CD14-positive monocyte (primary cell): Measurements from ENCODE around the gene CCNJ. TPM values are rescaled to one million over a fixed set of nuclear protein-coding genes. Genes with fewer than 3 reads are reported as not detected.
"Not testable (repeated sequence)": the region's sequence is repeated elsewhere in the genome, so short reads cannot be mapped to it uniquely, and the experiment has no call there.

Source experiments
- DNase-seq, 3 donors: peaks; one replicate each; pipeline ENCODE4 v3.0.0-alpha.2; 2011 to 2022
- H2AFZ ChIP-seq: 2 replicates; pipeline ENCODE4 v1.6.0; 2012; ENCODE audit warnings: mild to moderate bottlenecking, low read depth, low read length, inconsistent platforms; ENCODE audit not compliant: insufficient read depth, poor library complexity, severe bottlenecking
- H3K27ac ChIP-seq, 2 donors: 1 replicate in 1 of 2; 2 replicates in 1 of 2; pipeline ENCODE4 v1.5.1; 2012 to 2013; ENCODE audit warnings: low read length in 2 of 2, control low read depth in 1 of 2, inconsistent platforms in 1 of 2, low read depth in 1 of 2, mild to moderate bottlenecking in 1 of 2
- H3K27me3 ChIP-seq, 2 donors: one replicate each; pipeline versions ENCODE4 v1.6.0 to v1.6.1; 2011 to 2013; ENCODE audit warnings: low read length in 2 of 2; ENCODE audit not compliant: control insufficient read depth in 2 of 2, insufficient read depth in 2 of 2
- H3K36me3 ChIP-seq, 2 donors: replicated peaks in 1 of 2; 1 replicate in 1 of 2; 2 replicates in 1 of 2; pipeline versions ENCODE4 v1.5.1 to v1.6.1; 2012 to 2013; ENCODE audit warnings: low read length in 2 of 2, control low read depth in 1 of 2, inconsistent platforms in 1 of 2, mild to moderate bottlenecking in 1 of 2; ENCODE audit not compliant: insufficient read depth in 2 of 2, control insufficient read depth in 1 of 2
- H3K4me1 ChIP-seq, 2 donors: 1 replicate in 1 of 2; 2 replicates in 1 of 2; pipeline versions ENCODE4 v1.5.1 to v1.6.1; 2012 to 2013; ENCODE audit warnings: low read length in 2 of 2, control low read depth in 1 of 2, inconsistent platforms in 1 of 2, mild to moderate bottlenecking in 1 of 2, moderate library complexity in 1 of 2; ENCODE audit not compliant: insufficient read depth in 2 of 2, control insufficient read depth in 1 of 2
- H3K4me2 ChIP-seq: replicated peaks from 2 replicates; pipeline ENCODE3; 2012; ENCODE audit warnings: low read length, moderate library complexity, mild to moderate bottlenecking; ENCODE audit not compliant: poor library complexity, severe bottlenecking; ENCODE audit errors: extremely low read depth
- H3K4me3 ChIP-seq, 3 experiments: fragments of 200-600 bp in 1 of 3; sonication (generic) in 1 of 3; replicated peaks in 1 of 3; 1 replicate in 2 of 3; 2 replicates in 1 of 3; pipeline ENCODE4 v1.5.1; 2011 to 2013; ENCODE audit warnings: low read length in 3 of 3, mild to moderate bottlenecking in 3 of 3, control low read depth in 2 of 3, low read depth in 2 of 3, inconsistent platforms in 1 of 3, moderate library complexity in 1 of 3
- H3K79me2 ChIP-seq: 2 replicates; pipeline ENCODE4 v1.6.0; 2012; ENCODE audit warnings: mild to moderate bottlenecking, control low read depth, inconsistent platforms, low read length, moderate library complexity; ENCODE audit not compliant: insufficient read depth
- H3K9ac ChIP-seq: 2 replicates; pipeline ENCODE4 v1.6.0; 2017; ENCODE audit warnings: low read length, mild to moderate bottlenecking; ENCODE audit not compliant: insufficient read depth, poor library complexity, severe bottlenecking
- H3K9me3 ChIP-seq, 2 donors: replicated peaks in 1 of 2; 1 replicate in 1 of 2; 2 replicates in 1 of 2; pipeline versions ENCODE4 v1.5.1 to v1.6.1; 2012 to 2013; ENCODE audit warnings: low read length in 2 of 2, control low read depth in 1 of 2; ENCODE audit not compliant: control insufficient read depth in 1 of 2, insufficient read depth in 1 of 2
- H4K20me1 ChIP-seq: 2 replicates; pipeline ENCODE4 v1.6.0; 2012; ENCODE audit warnings: mild to moderate bottlenecking, low read length, control low read depth, moderate library complexity; ENCODE audit not compliant: insufficient read depth
- H3K27ac Mint-ChIP-seq, 7 donors: one replicate each; pipeline ENCODE4 v1.8.0; 2020; ENCODE audit warnings: mild to moderate bottlenecking in 7 of 7, mixed read lengths in 7 of 7, moderate library complexity in 6 of 7, inconsistent platforms in 2 of 7
- H3K27me3 Mint-ChIP-seq, 3 donors: one replicate each; pipeline ENCODE4 v1.8.0; 2021 to 2022; ENCODE audit warnings: low read depth in 3 of 3, mild to moderate bottlenecking in 3 of 3, mixed read lengths in 3 of 3, moderate library complexity in 3 of 3, inconsistent platforms in 1 of 3
- H3K36me3 Mint-ChIP-seq, 2 donors: one replicate each; pipeline ENCODE4 v1.8.0; 2020; ENCODE audit warnings: mixed read lengths in 2 of 2, inconsistent platforms in 1 of 2, mild to moderate bottlenecking in 1 of 2
- H3K4me1 Mint-ChIP-seq: one replicate; pipeline ENCODE4 v1.8.0; 2020; ENCODE audit warnings: mild to moderate bottlenecking, mixed read lengths
- H3K4me3 Mint-ChIP-seq, 2 donors: one replicate each; pipeline ENCODE4 v1.8.0; 2020; ENCODE audit warnings: mild to moderate bottlenecking in 2 of 2, mixed read lengths in 2 of 2, moderate library complexity in 1 of 2
- H3K9me3 Mint-ChIP-seq, 7 donors: one replicate each; pipeline ENCODE4 v1.8.0; 2020 to 2022; ENCODE audit warnings: mixed read lengths in 7 of 7, mild to moderate bottlenecking in 6 of 7, moderate library complexity in 6 of 7, inconsistent platforms in 2 of 7
- WGBS: methylation state at CpG from one replicate; pipeline ENCODE4 v1.1.5; 2013; ENCODE audit warnings: missing lambda C conversion rate; ENCODE audit not compliant: insufficient coverage; 5-methylcytosine and 5-hydroxymethylcytosine counted together
- intact Hi-C, 2 donors: fragments of 100-400 bp; cut with micrococcal nuclease; formaldehyde crosslinking; loops; one replicate each; pipeline versions ENCODE4 v1.15.0 to v1.15.1; 2023
- polyA plus RNA-seq, 3 donors: library from polyadenylated mRNA; depleted of rRNA in 1 of 3; unstranded in 2 of 3; stranded (reverse) in 1 of 3; fragments of 300-500 nt in 2 of 3; fragments of >200 nt in 1 of 3; fragmentation: Illumina TruSeq in 2 of 3; gene quantifications; 1 replicate in 2 of 3; 2 replicates in 1 of 3; pipeline ENCODE4 v1.2.3, GENCODE V29; 2012 to 2021
- TF ChIP-seq, protein P1 (sequence below): fragments of 200-600 bp; IDR thresholded peaks from one replicate; pipeline ENCODE4 v1.8.0; 2022; ENCODE audit warnings: antibody characterized with exemption, mild to moderate bottlenecking

Gene CCNJ
- polyA plus RNA-seq, 3 donors: 1.3 to 9.2 (median 2.5) TPM

DNA sequence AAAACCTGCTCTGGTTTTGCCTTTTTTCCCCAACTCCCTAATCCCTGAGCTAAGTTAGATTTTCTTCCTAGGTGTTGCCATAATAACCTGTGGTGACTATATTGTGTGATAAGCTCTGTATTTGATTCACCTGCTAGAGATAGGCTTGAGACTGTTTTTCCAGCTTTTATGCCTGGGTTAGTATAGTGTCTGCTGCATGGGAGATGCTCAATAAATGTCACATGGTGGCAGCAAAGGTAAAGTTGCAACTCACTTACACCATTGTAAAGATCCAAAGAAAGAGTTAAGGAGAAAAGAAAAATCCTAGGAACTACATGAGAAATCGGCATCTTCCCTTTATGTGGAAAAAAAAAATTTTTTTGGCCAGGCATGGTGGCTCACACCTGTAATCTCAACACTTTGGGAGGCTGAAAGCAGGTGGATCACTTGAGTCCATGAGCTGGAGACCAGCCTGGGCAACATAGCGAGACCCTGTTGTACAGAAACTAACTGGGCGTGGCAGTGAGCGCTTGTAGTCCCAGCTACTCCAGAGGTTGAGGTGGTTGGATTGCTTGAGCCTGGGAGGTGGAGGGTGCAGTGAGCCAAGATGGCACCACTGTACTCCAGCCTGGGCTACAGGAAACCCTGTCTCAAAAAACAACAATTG lies 3.7 kb downstream of the CCNJ start:
- Mint-ChIP-seq H3K27ac (peak overlapping the region in 1 of 7 donors; percentile 30), H3K27me3 (peaks cover 0 to 2% (median 0%) of the 10 kb centered on the region in 3 donors), H3K9me3 (no peaks in the 10 kb centered on the region), H3K4me3 (no peak overlapping the region), H3K4me1 (peaks cover 57% of the 10 kb centered on the region), H3K36me3 (peaks cover 43 to 59% of the 10 kb centered on the region in 2 donors)
- H3K4me3 ChIP-seq: no peak overlapping the region
- H3K27me3 ChIP-seq: no peaks in the 10 kb centered on the region
- no peak overlapping the region for H3K27ac ChIP-seq
- H4K20me1 ChIP-seq: peaks cover 71% of the 10 kb centered on the region
- no peaks in the 10 kb centered on the region for H3K9me3 ChIP-seq
- no peak for DNase-seq
- H3K4me1 ChIP-seq: peaks cover 26 to 52% of the 10 kb centered on the region in 2 donors
- no peak overlapping the region for H3K9ac ChIP-seq
- H3K4me2 ChIP-seq: no peak overlapping the region
- no peak overlapping the region for H2AFZ ChIP-seq
- H3K36me3 ChIP-seq: peaks cover 28 to 61% of the 10 kb centered on the region in 2 donors
- WGBS: 100% methylated on average over 3 of the region's 4 CpGs
- TF ChIP-seq, protein P1, sequence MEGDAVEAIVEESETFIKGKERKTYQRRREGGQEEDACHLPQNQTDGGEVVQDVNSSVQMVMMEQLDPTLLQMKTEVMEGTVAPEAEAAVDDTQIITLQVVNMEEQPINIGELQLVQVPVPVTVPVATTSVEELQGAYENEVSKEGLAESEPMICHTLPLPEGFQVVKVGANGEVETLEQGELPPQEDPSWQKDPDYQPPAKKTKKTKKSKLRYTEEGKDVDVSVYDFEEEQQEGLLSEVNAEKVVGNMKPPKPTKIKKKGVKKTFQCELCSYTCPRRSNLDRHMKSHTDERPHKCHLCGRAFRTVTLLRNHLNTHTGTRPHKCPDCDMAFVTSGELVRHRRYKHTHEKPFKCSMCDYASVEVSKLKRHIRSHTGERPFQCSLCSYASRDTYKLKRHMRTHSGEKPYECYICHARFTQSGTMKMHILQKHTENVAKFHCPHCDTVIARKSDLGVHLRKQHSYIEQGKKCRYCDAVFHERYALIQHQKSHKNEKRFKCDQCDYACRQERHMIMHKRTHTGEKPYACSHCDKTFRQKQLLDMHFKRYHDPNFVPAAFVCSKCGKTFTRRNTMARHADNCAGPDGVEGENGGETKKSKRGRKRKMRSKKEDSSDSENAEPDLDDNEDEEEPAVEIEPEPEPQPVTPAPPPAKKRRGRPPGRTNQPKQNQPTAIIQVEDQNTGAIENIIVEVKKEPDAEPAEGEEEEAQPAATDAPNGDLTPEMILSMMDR: no peak
- H3K79me2 ChIP-seq: peaks cover 86% of the 10 kb centered on the region
- intact Hi-C loops: loop anchor here in 1 of 2 donors (10.0 kb wide), 1 partner anchor 352 kb away; the partner anchor contains the start of gene TCTN3

DNA sequence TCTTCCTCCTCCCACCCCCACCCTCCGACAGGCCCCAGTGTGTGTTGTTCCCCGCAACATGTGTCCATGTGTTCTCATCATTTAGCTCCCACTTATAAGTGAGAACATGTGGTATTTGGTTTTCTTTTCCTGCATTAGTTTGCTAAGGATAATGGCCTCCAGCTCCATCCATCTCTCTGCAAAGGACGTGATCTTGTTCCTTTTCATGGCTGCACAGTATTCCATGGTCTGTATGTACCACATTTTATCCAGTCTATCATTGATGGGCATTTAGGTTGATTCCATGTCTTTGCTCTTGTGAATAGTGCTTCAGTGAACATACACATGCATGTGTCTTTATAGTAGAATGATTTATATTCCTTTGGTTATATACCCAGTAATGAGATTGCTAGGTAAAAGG lies 4.5 kb downstream of the CCNJ start:
- intact Hi-C loops: loop anchor here in 1 of 2 donors (10.0 kb wide), 1 partner anchor 353 kb away; the partner anchor contains the start of gene TCTN3
- peaks cover 86% of the 10 kb centered on the region for H3K79me2 ChIP-seq

More for the DNA sequence above, 4.5 kb downstream of the CCNJ start:
- H3K36me3 ChIP-seq: peaks cover 29 to 69% of the 10 kb centered on the region in 2 donors
- not testable (repeated sequence) for H3K9ac ChIP-seq, H3K4me2 ChIP-seq, H3K27me3 Mint-ChIP-seq, H3K4me3 Mint-ChIP-seq, H3K27ac ChIP-seq, H3K4me3 ChIP-seq, H2AFZ ChIP-seq, H3K27me3 ChIP-seq, DNase-seq, H3K9me3 Mint-ChIP-seq, H3K9me3 ChIP-seq
- peaks cover 20 to 44% of the 10 kb centered on the region in 2 donors for H3K4me1 ChIP-seq
- Mint-ChIP-seq H3K4me1 (peaks cover 54% of the 10 kb centered on the region), H3K36me3 (peaks cover 50 to 67% of the 10 kb centered on the region in 2 donors), H3K27ac (peak overlapping the region in 1 of 7 donors; percentile 57)
- H4K20me1 ChIP-seq: peaks cover 79% of the 10 kb centered on the region
- WGBS: no CpG with 5 or more reads among the region's 3 CpGs
